HepG2 (cell line): ENCODE data around the gene CLDN4. TPM values are rescaled to one million over a fixed set of nuclear protein-coding genes. Genes with fewer than 3 reads are reported as not detected.
A peak's percentile ranks its signal among the peaks of the same experiment; 100 is the strongest.

Source experiments
- ATAC-seq: fragments of 200-7000 bp; cut with Tn5 transposase; 3 replicates; pipeline ENCODE4 v1.9.1; 2020; ENCODE audit warnings: mild to moderate bottlenecking, moderate library complexity
- BruUV-seq: library from RNA; stranded (reverse); fragments of 400-500 nt; replicated peaks from 2 replicates; lab custom pipeline; 2021; lab: Mats Ljungman, UMichigan
- CTCF ChIA-PET: fragments of 300-600 bp; formaldehyde crosslinking; extraction: SDS; loops from one replicate; lab custom pipeline; 2021; ENCODE audit warnings: low total read pairs, inconsistent platforms, low intra/inter-chr PET ratio; lab: Yijun Ruan, JAX
- POLR2A ChIA-PET: fragments of 350-600 bp; sonication (Branson Sonifier 250); formaldehyde crosslinking; loops from one replicate; lab custom pipeline; 2020; ENCODE audit warnings: antibody characterized with exemption, inconsistent platforms; lab: Yijun Ruan, JAX
- DNase-seq: peaks from one replicate; pipeline ENCODE4 v3.0.0-alpha.2; 2015; ENCODE audit warnings: low spot score
- FAIRE-seq: peaks from 3 replicates; lab custom pipeline; 2011; peaks lifted over from hg19 to GRCh38; lab: Jason Lieb, UNC
- H2AFZ ChIP-seq: one replicate; pipeline ENCODE4 v1.6.1; 2011; ENCODE audit warnings: low read length, inconsistent platforms
- H3K27ac ChIP-seq: fragments of 300-600 bp; 3 replicates; pipeline ENCODE4 v1.8.0; 2011; ENCODE audit warnings: mixed run types, mild to moderate bottlenecking, mixed read lengths, low read length, inconsistent platforms; ENCODE audit not compliant: insufficient read depth; ENCODE audit errors: extremely low read length
- H3K27me3 ChIP-seq, 2 experiments: fragments of 200-600 bp in 1 of 2; 2 replicates in 1 of 2; 3 replicates in 1 of 2; pipeline versions ENCODE4 v1.6.0 to v1.8.0; 2011; ENCODE audit warnings: low read length in 2 of 2, mild to moderate bottlenecking in 2 of 2, moderate library complexity in 2 of 2, inconsistent platforms in 1 of 2; ENCODE audit not compliant: insufficient read depth in 2 of 2, control insufficient read depth in 1 of 2
- H3K36me3 ChIP-seq, 2 experiments: fragments of 200-600 bp in 1 of 2; replicated peaks in 1 of 2; 2 replicates in 1 of 2; 3 replicates in 1 of 2; pipeline versions ENCODE4 v1.5.1 to v1.8.0; 2011; ENCODE audit warnings: low read length in 2 of 2, inconsistent platforms in 1 of 2; ENCODE audit not compliant: insufficient read depth in 2 of 2, control insufficient read depth in 1 of 2
- H3K4me1 ChIP-seq: 2 replicates; pipeline ENCODE4 v1.5.1; 2012; ENCODE audit warnings: low read length, inconsistent platforms; ENCODE audit not compliant: insufficient read depth
- H3K4me2 ChIP-seq: 2 replicates; pipeline ENCODE4 v1.6.0; 2011; ENCODE audit warnings: low read depth, low read length, inconsistent platforms
- H3K4me3 ChIP-seq, 3 experiments: fragments of 200-600 bp in 1 of 3; sonication (generic), shearing (Covaris generic) in 1 of 3; replicated peaks in 1 of 3; 2 replicates each; pipeline ENCODE4 v1.5.1; 2011 to 2016; ENCODE audit warnings: low read length in 3 of 3, inconsistent platforms in 2 of 3, low read depth in 2 of 3, mild to moderate bottlenecking in 2 of 3, control low read depth in 1 of 3, mixed read lengths in 1 of 3; ENCODE audit not compliant: insufficient read depth in 1 of 3
- H3K79me2 ChIP-seq: one replicate; pipeline ENCODE4 v1.6.1; 2011; ENCODE audit warnings: low read length, inconsistent platforms; ENCODE audit not compliant: insufficient read depth
- H3K9ac ChIP-seq: 2 replicates; pipeline ENCODE4 v1.6.0; 2011; ENCODE audit warnings: mild to moderate bottlenecking, low read depth, low read length, inconsistent platforms; ENCODE audit not compliant: insufficient read depth
- H3K9me3 ChIP-seq: 2 replicates; pipeline ENCODE4 v1.5.1; 2012; ENCODE audit warnings: mild to moderate bottlenecking, low read length
- H4K20me1 ChIP-seq: 2 replicates; pipeline ENCODE4 v1.6.0; 2011; ENCODE audit warnings: inconsistent platforms, mild to moderate bottlenecking, low read length, moderate library complexity; ENCODE audit not compliant: insufficient read depth
- BHLHE40 ChIP-seq: IDR thresholded peaks from 2 replicates; pipeline ENCODE4 v1.6.1; 2011; ENCODE audit warnings: low read length, improper control_type of control experiment
- FOSL2 ChIP-seq: sonication (generic); formaldehyde crosslinking; IDR thresholded peaks from 2 replicates; pipeline ENCODE4 v1.4.0; 2020; ENCODE audit warnings: missing genetic modification reagents
- MED13 ChIP-seq: sonication (generic); formaldehyde crosslinking; IDR thresholded peaks from 2 replicates; pipeline ENCODE4 v1.5.0; 2020; ENCODE audit warnings: missing genetic modification reagents
- NFE2L2 ChIP-seq: fragments of 150-350 bp; IDR thresholded peaks from 2 replicates; pipeline ENCODE4 v1.6.1; 2014; ENCODE audit warnings: low read length
- PAWR ChIP-seq: sonication (generic); formaldehyde crosslinking; IDR thresholded peaks from 2 replicates; pipeline ENCODE4 v1.4.0; 2020; ENCODE audit warnings: missing genetic modification reagents, mild to moderate bottlenecking, borderline replicate concordance
- TGIF2 ChIP-seq: IDR thresholded peaks from 2 replicates; pipeline ENCODE4 v1.6.1; 2016; ENCODE audit warnings: control low read depth, missing compliant biosample characterization
- ZBTB3 ChIP-seq: sonication (generic); formaldehyde crosslinking; IDR thresholded peaks from 2 replicates; pipeline ENCODE4 v1.4.0; 2020; ENCODE audit warnings: low read depth, mild to moderate bottlenecking, moderate library complexity, missing genetic modification reagents, borderline replicate concordance
- ZMYM3 ChIP-seq: sonication (generic); formaldehyde crosslinking; IDR thresholded peaks from 2 replicates; pipeline ENCODE4 v1.5.1; 2020; ENCODE audit warnings: mild to moderate bottlenecking, missing genetic modification reagents
- ZNF30 ChIP-seq: sonication (generic); formaldehyde crosslinking; IDR thresholded peaks from 2 replicates; pipeline ENCODE4 v1.5.0; 2020; ENCODE audit warnings: mild to moderate bottlenecking, missing genetic modification reagents
- WGBS: methylation state at CpG from one replicate; pipeline ENCODE4 v1.1.6; 2017; ENCODE audit warnings: low lambda C conversion rate; 5-methylcytosine and 5-hydroxymethylcytosine counted together
- in situ Hi-C: cut with HindIII; loops from 2 replicates; pipeline ENCODE4 v1.10.0; 2017; ENCODE audit warnings: low pct_unique_long_range_greater_than_20kb; ENCODE audit not compliant: extremely low pct_ligation_motif_present
- intact Hi-C: fragments of 100-400 bp; cut with micrococcal nuclease; formaldehyde crosslinking; loops from one replicate; pipeline ENCODE4 v1.10.0; 2022; ENCODE audit not compliant: unreplicated experiment
- polyA plus RNA-seq, 8 experiments: library from polyadenylated mRNA; depleted of rRNA in 3 of 8; stranded (reverse) in 7 of 8; unstranded in 1 of 8; fragments of >200 nt; fragmentation: Illumina TruSeq in 4 of 8; extraction: Trizol in 4 of 8; gene quantifications; 2 replicates each; pipeline versions ENCODE4 v1.2.1 to v1.2.3, GENCODE V29; 2011 to 2016; ENCODE audit warnings: low read depth in 4 of 8, missing spikeins in 1 of 8, mixed read lengths in 1 of 8; ENCODE audit not compliant: insufficient read depth in 1 of 8
- total RNA-seq, 5 experiments: library from RNA; depleted of rRNA; stranded (reverse); fragments of >200 nt; fragmentation: Illumina TruSeq; extraction: Trizol; gene quantifications; 2 replicates each; pipeline ENCODE4 v1.2.3, GENCODE V29; 2016; ENCODE audit warnings: low read depth in 1 of 5

Gene CLDN4
- total and polyA plus RNA-seq, 2 of the 13 experiments (the other 11 are each of a cell fraction or from before 2014, with no cell fraction given): 28.2 to 35.7 TPM

- ATAC-seq (no peak), DNase-seq (no peak)
- Histone ChIP-seq H3K4me2 (no peak overlapping the region), H4K20me1 (no peaks in the 10 kb centered on the region), H3K79me2 (no peaks in the 10 kb centered on the region), H3K4me3 (no peak overlapping the region), H3K4me1 (peaks cover 2% of the 10 kb centered on the region)
- in situ Hi-C loops: no loop called here
- intact Hi-C loops: no loop called here
- BruUV-seq: no TSS peak
- TF ChIP-seq TGIF2 (CRISPR knock-in tag) (no peak), FOSL2 (CRISPR knock-in tag) (peak; percentile 55), MED13 (no peak), ZBTB3 (CRISPR knock-in tag) (no peak), NFE2L2 (no peak)
- TF ChIP-seq, all 625 proteins: peak for 1
- Histone ChIP-seq H3K27me3 (peaks cover 0 to 15% of the 10 kb centered on the region in 2 experiments; a peak in 1 of 5 replicates), H2AFZ (no peak overlapping the region), H3K9ac (no peak overlapping the region), H3K36me3 (no peaks in the 10 kb centered on the region), H3K9me3 (no peaks in the 10 kb centered on the region), H3K27ac (no peak overlapping the region)
- no peak for FAIRE-seq
- POLR2A ChIA-PET: interaction anchor here (1.1 to 1.3 kb wide), 3 partner anchors 8 to 25 kb away, joined by 3 to 6 read pairs (median 6); partner anchors contain the start of gene METTL27
- CTCF ChIA-PET: no interaction called here
- 36% methylated on average over 4 of the region's 4 CpGs for WGBS
These were observed 20.0 kb downstream of the CLDN4 start for GRCh38 chr7:73850781-73851207.

GRCh38 chr7:73851410-73852338, 20.9 kb downstream of the CLDN4 start:
- CTCF ChIA-PET: no interaction called here
- in situ Hi-C loops: no loop called here
- no peak overlapping the region for H3K9ac ChIP-seq

More at GRCh38 chr7:73851410-73852338, 20.9 kb downstream of the CLDN4 start:
- Histone ChIP-seq H3K27me3 (peaks cover 0 to 14% of the 10 kb centered on the region in 2 experiments; a peak in 1 of 5 replicates), H2AFZ (no peak overlapping the region), H3K79me2 (no peaks in the 10 kb centered on the region), H3K4me2 (no peak overlapping the region), H3K27ac (no peak overlapping the region), H3K9me3 (no peaks in the 10 kb centered on the region), H3K4me3 (no peak overlapping the region), H3K4me1 (peaks cover 6% of the 10 kb centered on the region), H4K20me1 (no peaks in the 10 kb centered on the region), H3K36me3 (no peaks in the 10 kb centered on the region)
- 24% methylated on average over 8 of the region's 8 CpGs for WGBS
- no peak for TF ChIP-seq PAWR (CRISPR knock-in tag)
- TF ChIP-seq FOSL2 (CRISPR knock-in tag): peak; percentile 49; the same call in 1 of the 2 replicates
- peak; percentile 55; the same call in 1 of the 2 replicates for TF ChIP-seq BHLHE40
- TF ChIP-seq ZMYM3 (CRISPR knock-in tag): no peak
- TF ChIP-seq ZNF30 (CRISPR knock-in tag): no peak
- POLR2A ChIA-PET: interaction anchor here (1.2 kb wide), 1 partner anchor 9 kb away, joined by 6 read pairs; the partner anchor contains the start of gene METTL27
- no TSS peak for BruUV-seq
- FAIRE-seq: no peak
- intact Hi-C loops: no loop called here
- DNase-seq: peak; percentile 52
- ATAC-seq: no peak
